Smooth muscle cell of the brain vasculature (primary cell): Measurements from ENCODE around the gene MYO3B.

ENCODE experiments used
- DNase-seq: peaks from one replicate; pipeline ENCODE4 v3.0.0-alpha.2; 2012; ENCODE audit warnings: low read depth, low spot score

Gene MYO3B

GRCh38 chr2:170305711-170306110, 127.8 kb downstream of the MYO3B start:
- DNase-seq = no peak

GRCh38 chr2:170306293-170306873, 128.4 kb downstream of the MYO3B start:
- DNase-seq = no peak

GRCh38 chr2:170307052-170307451, 129.1 kb downstream of the MYO3B start:
- DNase-seq = no peak

GRCh38 chr2:170307555-170308351, 129.8 kb downstream of the MYO3B start:
- no peak for DNase-seq

- no peak for DNase-seq
Measured at GRCh38 chr2:170310876-170311502, 133.0 kb downstream of the MYO3B start.

- DNase-seq = no peak
Measured at GRCh38 chr2:170313347-170313991, 135.5 kb downstream of the MYO3B start.

GRCh38 chr2:170313992-170314348, 136.0 kb downstream of the MYO3B start:
- DNase-seq = no peak

GRCh38 chr2:170314744-170315447, 136.9 kb downstream of the MYO3B start:
- no peak for DNase-seq

- no peak for DNase-seq
Measured at GRCh38 chr2:170320948-170321347, 143.0 kb downstream of the MYO3B start.

GRCh38 chr2:170321526-170321925, 143.6 kb downstream of the MYO3B start:
- no peak for DNase-seq

- no peak for DNase-seq
Measured at GRCh38 chr2:170322140-170322766, 144.3 kb downstream of the MYO3B start.

- DNase-seq = no peak
Measured at GRCh38 chr2:170323743-170324142, 145.8 kb downstream of the MYO3B start.

GRCh38 chr2:170324640-170325046, 146.7 kb downstream of the MYO3B start:
- peak; percentile 9 for DNase-seq

- DNase-seq = no peak
Measured at GRCh38 chr2:170330881-170331280, 152.9 kb downstream of the MYO3B start.

GRCh38 chr2:170332676-170333402, 154.9 kb downstream of the MYO3B start:
- no peak for DNase-seq

GRCh38 chr2:170335351-170335750, 157.4 kb downstream of the MYO3B start:
- no peak for DNase-seq

GRCh38 chr2:170336408-170336807, 158.5 kb downstream of the MYO3B start:
- DNase-seq = no peak

- no peak for DNase-seq
Measured at GRCh38 chr2:170336916-170337315, 159.0 kb downstream of the MYO3B start.

- no peak for DNase-seq
Measured at GRCh38 chr2:170339322-170339721, 161.4 kb downstream of the MYO3B start.
